GM12878 (cell line): ENCODE data around the gene DIS3L. TPM values are rescaled to one million over a fixed set of nuclear protein-coding genes. Genes with fewer than 3 reads are reported as not detected.

ENCODE experiments used
- ATAC-seq: fragments of 200-7000 bp; cut with Tn5 transposase; 3 replicates; pipeline ENCODE4 v1.9.1; 2020; ENCODE audit warnings: mild to moderate bottlenecking, moderate library complexity
- BruUV-seq: library from RNA; stranded (reverse); fragments of 400-500 nt; replicated peaks from 2 replicates; lab custom pipeline; 2021; lab: Mats Ljungman, UMichigan
- CTCF ChIA-PET: fragments of 300-600 bp; sonication (Branson Sonifier 250); formaldehyde crosslinking; extraction: SDS; loops from one replicate; lab custom pipeline; 2021; ENCODE audit warnings: inconsistent platforms; lab: Yijun Ruan, JAX
- POLR2A ChIA-PET: fragments of 350-600 bp; formaldehyde crosslinking; extraction: SDS; loops from one replicate; lab custom pipeline; 2021; ENCODE audit warnings: inconsistent platforms; lab: Charles Lee
- RAD21 ChIA-PET: fragments of 300-600 bp; sonication (Branson Sonifier 250); formaldehyde crosslinking; loops from one replicate; lab custom pipeline; 2023; ENCODE audit warnings: antibody characterized with exemption; ENCODE audit not compliant: unreplicated experiment; lab: Charles Lee
- SMC1A ChIA-PET: fragments of 300-600 bp; sonication (Branson Sonifier 250); formaldehyde crosslinking; loops from one replicate; lab custom pipeline; 2023; ENCODE audit not compliant: unreplicated experiment, uncharacterized antibody; lab: Charles Lee
- DNase-seq: peaks from one replicate; pipeline ENCODE4 v3.0.0-alpha.2; 2011; ENCODE audit warnings: low read depth, low spot score
- FAIRE-seq: peaks from 3 replicates; lab custom pipeline; 2011; peaks lifted over from hg19 to GRCh38; lab: Jason Lieb, UNC
- H2AFZ ChIP-seq: 2 replicates; pipeline ENCODE4 v1.6.0; 2011; ENCODE audit warnings: low read depth, low read length, control low read depth; ENCODE audit not compliant: control insufficient read depth
- H3K27ac ChIP-seq: 2 replicates; pipeline ENCODE4 v1.5.1; 2011; ENCODE audit warnings: control low read depth; ENCODE audit not compliant: control insufficient read depth, insufficient read depth
- H3K27me3 ChIP-seq, 2 experiments: replicated peaks in 1 of 2; 2 replicates each; pipeline versions ENCODE4 v1.6.0 to v1.6.1; 2011; ENCODE audit warnings: low read length in 1 of 2; ENCODE audit not compliant: control insufficient read depth in 2 of 2, insufficient read depth in 2 of 2
- H3K36me3 ChIP-seq, 2 experiments: 2 replicates each; pipeline ENCODE4 v1.5.1; 2011; ENCODE audit warnings: low read length in 1 of 2; ENCODE audit not compliant: control insufficient read depth in 2 of 2, insufficient read depth in 2 of 2
- H3K4me1 ChIP-seq: 2 replicates; pipeline ENCODE4 v1.6.1; 2011; ENCODE audit warnings: mild to moderate bottlenecking, low read length, moderate library complexity, mixed read lengths; ENCODE audit not compliant: control insufficient read depth, insufficient read depth
- H3K4me2 ChIP-seq: 2 replicates; pipeline ENCODE4 v1.6.0; 2011; ENCODE audit warnings: control low read depth; ENCODE audit not compliant: control insufficient read depth, insufficient read depth
- H3K4me3 ChIP-seq: fragments of 200-600 bp; sonication (generic); 2 replicates; pipeline ENCODE4 v1.5.1; 2016
- H3K79me2 ChIP-seq: 2 replicates; pipeline ENCODE4 v1.6.0; 2011; ENCODE audit warnings: low read length; ENCODE audit not compliant: control insufficient read depth, insufficient read depth
- H3K9ac ChIP-seq: 2 replicates; pipeline ENCODE4 v1.8.0; 2011; ENCODE audit warnings: low read length, control low read depth, mixed read lengths; ENCODE audit not compliant: control insufficient read depth, insufficient read depth
- H3K9me3 ChIP-seq: replicated peaks from 3 replicates; pipeline ENCODE4 v1.5.1; 2011; ENCODE audit warnings: mild to moderate bottlenecking, low read length; ENCODE audit not compliant: control insufficient read depth, insufficient read depth
- H4K20me1 ChIP-seq: 2 replicates; pipeline ENCODE4 v1.6.0; 2011; ENCODE audit not compliant: control insufficient read depth, insufficient read depth
- CBX3 ChIP-seq: fragments of 200-600 bp; sonication (generic); IDR thresholded peaks from 2 replicates; pipeline ENCODE4 v1.6.1; 2016; ENCODE audit warnings: low read depth, borderline replicate concordance
- JUND ChIP-seq: IDR thresholded peaks from 2 replicates; pipeline ENCODE4 v1.6.1; 2012; ENCODE audit warnings: low read depth, mild to moderate bottlenecking, low read length, improper control_type of control experiment, moderate library complexity
- KLF5 ChIP-seq: fragments of 450-650 bp; IDR thresholded peaks from 2 replicates; pipeline ENCODE4 v1.6.1; 2014; ENCODE audit warnings: mild to moderate bottlenecking; ENCODE audit not compliant: partially characterized antibody
- MYB ChIP-seq: fragments of 150-350 bp; IDR thresholded peaks from 2 replicates; pipeline ENCODE4 v1.6.1; 2014; ENCODE audit warnings: mild to moderate bottlenecking, low read depth, low read length, borderline replicate concordance
- PML ChIP-seq: IDR thresholded peaks from 2 replicates; pipeline ENCODE4 v1.6.1; 2012; ENCODE audit warnings: low read length, inconsistent platforms
- POLR2AphosphoS5 ChIP-seq: IDR thresholded peaks from 2 replicates; pipeline ENCODE4 v1.6.1; 2011; ENCODE audit warnings: mild to moderate bottlenecking, low read length, inconsistent platforms
- RB1 ChIP-seq: fragments of 450-650 bp; formaldehyde crosslinking; IDR thresholded peaks from 2 replicates; pipeline ENCODE4 v1.6.1; 2017; ENCODE audit warnings: mild to moderate bottlenecking, borderline replicate concordance
- RELA ChIP-seq: fragments of 450-650 bp; IDR thresholded peaks from 2 replicates; pipeline ENCODE4 v1.8.0; 2014; ENCODE audit warnings: borderline replicate concordance; ENCODE audit not compliant: partially characterized antibody
- SREBF2 ChIP-seq: IDR thresholded peaks from 2 replicates; pipeline ENCODE4 v1.6.1; 2012; ENCODE audit warnings: mild to moderate bottlenecking, low read length
- STAT1 ChIP-seq: fragments of 450-650 bp; conservative IDR thresholded peaks from 2 replicates; pipeline ENCODE4 v1.6.1; 2014; ENCODE audit warnings: antibody characterized with exemption, mild to moderate bottlenecking
- ZNF207 ChIP-seq: fragments of 450-650 bp; IDR thresholded peaks from 2 replicates; pipeline ENCODE4 v1.6.1; 2014; ENCODE audit warnings: antibody characterized with exemption, mild to moderate bottlenecking, borderline replicate concordance
- ZNF384 ChIP-seq: IDR thresholded peaks from 2 replicates; pipeline ENCODE4 v1.6.1; 2012; ENCODE audit warnings: low read depth, mild to moderate bottlenecking, low read length, improper control_type of control experiment, borderline replicate concordance
- WGBS: methylation state at CpG from one replicate; pipeline ENCODE4 v1.1.6; 2016; ENCODE audit warnings: low lambda C conversion rate; ENCODE audit not compliant: insufficient replicate concordance, insufficient coverage; ENCODE audit errors: missing lambda C conversion rate; 5-methylcytosine and 5-hydroxymethylcytosine counted together
- in situ Hi-C: fragments of 300-500 bp; cut with MboI; formaldehyde crosslinking; loops from 9 replicates; pipeline ENCODE4 v1.14.3; 2018; ENCODE audit warnings: mixed read lengths
- intact Hi-C: fragments of 100-400 bp; cut with micrococcal nuclease; formaldehyde crosslinking; loops from one replicate; pipeline ENCODE4 v1.14.2; 2022; ENCODE audit not compliant: unreplicated experiment
- polyA plus RNA-seq, 11 experiments: library from polyadenylated mRNA; depleted of rRNA in 4 of 11; unstranded in 6 of 11; stranded (reverse) in 5 of 11; fragments of >200 nt; fragmentation: Nextera tagmentation in 4 of 11; fragmentation: Illumina TruSeq in 1 of 11; extraction: Ambion mirVana in 4 of 11; extraction: Trizol in 1 of 11; gene quantifications; 1 replicate in 1 of 11; 2 replicates in 10 of 11; pipeline versions ENCODE4 v1.2.1 to v1.2.3, GENCODE V29; 2011 to 2016; ENCODE audit warnings: inconsistent platforms in 2 of 11, missing spikeins in 2 of 11, low read depth in 1 of 11
- total RNA-seq, 4 experiments: library from RNA; depleted of rRNA in 3 of 4; stranded (reverse); fragments of >200 nt in 3 of 4; fragmentation: Illumina TruSeq in 1 of 4; extraction: Trizol in 1 of 4; gene quantifications; 2 replicates each; pipeline versions ENCODE4 v1.2.1 to v1.2.3, GENCODE V29; 2013 to 2021
- TF ChIP-seq, protein P1 (sequence below): IDR thresholded peaks from 2 replicates; pipeline ENCODE4 v1.6.1; 2011; ENCODE audit warnings: borderline replicate concordance, low read depth, mild to moderate bottlenecking, moderate library complexity, low read length; ENCODE audit not compliant: insufficient read depth, poor library complexity, severe bottlenecking
- TF ChIP-seq, protein P2 (sequence below), 3 experiments: IDR thresholded peaks in 2 of 3; conservative IDR thresholded peaks in 1 of 3; 2 replicates each; pipeline ENCODE4 v1.5.1; 2011; ENCODE audit warnings: low read depth in 3 of 3, low read length in 3 of 3, mild to moderate bottlenecking in 3 of 3, control low read depth in 2 of 3, moderate library complexity in 2 of 3, inconsistent platforms in 1 of 3, mixed read lengths in 1 of 3; ENCODE audit not compliant: control insufficient read depth in 2 of 3, insufficient read depth in 1 of 3; ENCODE audit errors: extremely low read depth in 1 of 3

DIS3L gene
- total and polyA plus RNA-seq, 10 of the 15 experiments (the other 5 are each of a cell fraction or from before 2014, with no cell fraction given): 7.6 to 33.7 (median 25.5) TPM

GRCh38 chr15:66276546-66276945, 16.8 kb upstream of the DIS3L start:
- no peak for FAIRE-seq
- ChIA-PET POLR2A (no interaction called here), SMC1A (interaction anchor here (0.6 kb wide), 1 partner anchor 24 kb away, joined by 3 read pairs; no protein-coding TSS in a partner anchor)

More at GRCh38 chr15:66276546-66276945, 16.8 kb upstream of the DIS3L start:
- DNase-seq: no peak
- RAD21 ChIA-PET: no interaction called here
- CTCF ChIA-PET: no interaction called here
- Histone ChIP-seq H3K36me3 (no peaks in the 10 kb centered on the region), H3K27ac (no peak overlapping the region), H3K9me3 (no peaks in the 10 kb centered on the region), H3K4me3 (no peak overlapping the region), H3K4me1 (no peaks in the 10 kb centered on the region), H3K9ac (no peak overlapping the region), H3K79me2 (no peaks in the 10 kb centered on the region), H2AFZ (no peak overlapping the region), H3K4me2 (no peak overlapping the region), H3K27me3 (no peaks in the 10 kb centered on the region; a peak in 1 of 4 replicates), H4K20me1 (no peaks in the 10 kb centered on the region)
- in situ Hi-C loops: no loop called here
- intact Hi-C loops: no loop called here
- BruUV-seq: no TSS peak
- ATAC-seq: no peak
- 74% methylated on average over 3 of the region's 3 CpGs for WGBS
- TF ChIP-seq, protein P1, sequence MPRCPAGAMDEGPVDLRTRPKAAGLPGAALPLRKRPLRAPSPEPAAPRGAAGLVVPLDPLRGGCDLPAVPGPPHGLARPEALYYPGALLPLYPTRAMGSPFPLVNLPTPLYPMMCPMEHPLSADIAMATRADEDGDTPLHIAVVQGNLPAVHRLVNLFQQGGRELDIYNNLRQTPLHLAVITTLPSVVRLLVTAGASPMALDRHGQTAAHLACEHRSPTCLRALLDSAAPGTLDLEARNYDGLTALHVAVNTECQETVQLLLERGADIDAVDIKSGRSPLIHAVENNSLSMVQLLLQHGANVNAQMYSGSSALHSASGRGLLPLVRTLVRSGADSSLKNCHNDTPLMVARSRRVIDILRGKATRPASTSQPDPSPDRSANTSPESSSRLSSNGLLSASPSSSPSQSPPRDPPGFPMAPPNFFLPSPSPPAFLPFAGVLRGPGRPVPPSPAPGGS: no peak
- TF ChIP-seq JUND (no peak), KLF5 (no peak), PML (no peak), ZNF207 (no peak), POLR2AphosphoS5 (no peak), RELA (no peak), STAT1 (no peak), ZNF384 (no peak), SREBF2 (no peak), MYB (no peak), CBX3 (no peak), RB1 (no peak)
- TF ChIP-seq, protein P2, sequence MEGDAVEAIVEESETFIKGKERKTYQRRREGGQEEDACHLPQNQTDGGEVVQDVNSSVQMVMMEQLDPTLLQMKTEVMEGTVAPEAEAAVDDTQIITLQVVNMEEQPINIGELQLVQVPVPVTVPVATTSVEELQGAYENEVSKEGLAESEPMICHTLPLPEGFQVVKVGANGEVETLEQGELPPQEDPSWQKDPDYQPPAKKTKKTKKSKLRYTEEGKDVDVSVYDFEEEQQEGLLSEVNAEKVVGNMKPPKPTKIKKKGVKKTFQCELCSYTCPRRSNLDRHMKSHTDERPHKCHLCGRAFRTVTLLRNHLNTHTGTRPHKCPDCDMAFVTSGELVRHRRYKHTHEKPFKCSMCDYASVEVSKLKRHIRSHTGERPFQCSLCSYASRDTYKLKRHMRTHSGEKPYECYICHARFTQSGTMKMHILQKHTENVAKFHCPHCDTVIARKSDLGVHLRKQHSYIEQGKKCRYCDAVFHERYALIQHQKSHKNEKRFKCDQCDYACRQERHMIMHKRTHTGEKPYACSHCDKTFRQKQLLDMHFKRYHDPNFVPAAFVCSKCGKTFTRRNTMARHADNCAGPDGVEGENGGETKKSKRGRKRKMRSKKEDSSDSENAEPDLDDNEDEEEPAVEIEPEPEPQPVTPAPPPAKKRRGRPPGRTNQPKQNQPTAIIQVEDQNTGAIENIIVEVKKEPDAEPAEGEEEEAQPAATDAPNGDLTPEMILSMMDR (IDR thresholded peaks at IDR 0.05 in 2 of 3, conservative IDR thresholded peaks at IDR 0.05 in 1 of 3; ENCODE audit: control insufficient read depth in 2 of 3, extremely low read depth in 1 of 3, insufficient read depth in 1 of 3, low read depth in 3 of 3, low read length in 3 of 3): no peak
